GM23338 (cell line): ENCODE data around the gene EFCAB6.

ENCODE experiments used
- CREB1 ChIP-seq: fragments of 250-450 bp; sonication (Bioruptor Pico); IDR thresholded peaks from 2 replicates; pipeline ENCODE4 v1.5.0; 2020; ENCODE audit warnings: low read depth, mild to moderate bottlenecking, moderate library complexity
- CTCF ChIP-seq, 2 experiments: fragments of 200-600 bp in 1 of 2; sonication (generic) in 1 of 2; conservative IDR thresholded peaks; 2 replicates each; pipeline versions ENCODE4 v1.5.1 to v1.6.1; 2016 to 2017; ENCODE audit warnings: antibody characterized with exemption in 2 of 2, low read depth in 2 of 2, mild to moderate bottlenecking in 2 of 2, moderate library complexity in 1 of 2
- ETS1 ChIP-seq: IDR thresholded peaks from 2 replicates; pipeline ENCODE4 v1.6.1; 2016; ENCODE audit warnings: antibody characterized with exemption
- EZH2 ChIP-seq: fragments of 200-600 bp; sonication (generic); IDR thresholded peaks from one replicate; pipeline ENCODE4 v1.8.0; 2017; ENCODE audit warnings: antibody characterized with exemption, mild to moderate bottlenecking, low read depth; ENCODE audit not compliant: unreplicated experiment
- EZH2phosphoT487 ChIP-seq: fragments of 200-600 bp; sonication (generic); IDR thresholded peaks from one replicate; pipeline ENCODE4 v1.8.1; 2018; ENCODE audit warnings: antibody characterized with exemption; ENCODE audit not compliant: unreplicated experiment
- JUNB ChIP-seq: IDR thresholded peaks from one replicate; pipeline ENCODE4 v1.6.1; 2016; ENCODE audit warnings: antibody characterized with exemption; ENCODE audit not compliant: unreplicated experiment
- NANOG ChIP-seq: IDR thresholded peaks from 2 replicates; pipeline ENCODE4 v1.6.1; 2016; ENCODE audit warnings: antibody characterized with exemption, borderline replicate concordance
- POLR2AphosphoS5 ChIP-seq: IDR thresholded peaks from 2 replicates; pipeline ENCODE4 v1.6.1; 2016; ENCODE audit warnings: antibody characterized with exemption, low read depth
- ZNF331 ChIP-seq: fragments of 250-450 bp; sonication (Bioruptor Pico); IDR thresholded peaks from 2 replicates; pipeline ENCODE4 v1.5.0; 2020; ENCODE audit warnings: low read depth, mild to moderate bottlenecking, moderate library complexity
- TF ChIP-seq, protein P1 (sequence below): IDR thresholded peaks from one replicate; pipeline ENCODE4 v1.6.1; 2018; ENCODE audit warnings: antibody characterized with exemption; ENCODE audit not compliant: unreplicated experiment

GRCh38 chr22:43533656-43534428 is 278.3 kb downstream of the EFCAB6 start:
- TF ChIP-seq EZH2: no peak
- TF ChIP-seq CTCF (conservative IDR thresholded peaks at IDR 0.05; ENCODE audit: low read depth in 2 of 2): no peak
- TF ChIP-seq POLR2AphosphoS5: no peak
- TF ChIP-seq JUNB: no peak
- no peak for TF ChIP-seq ZNF331 (CRISPR knock-in tag)
- TF ChIP-seq, protein P1, sequence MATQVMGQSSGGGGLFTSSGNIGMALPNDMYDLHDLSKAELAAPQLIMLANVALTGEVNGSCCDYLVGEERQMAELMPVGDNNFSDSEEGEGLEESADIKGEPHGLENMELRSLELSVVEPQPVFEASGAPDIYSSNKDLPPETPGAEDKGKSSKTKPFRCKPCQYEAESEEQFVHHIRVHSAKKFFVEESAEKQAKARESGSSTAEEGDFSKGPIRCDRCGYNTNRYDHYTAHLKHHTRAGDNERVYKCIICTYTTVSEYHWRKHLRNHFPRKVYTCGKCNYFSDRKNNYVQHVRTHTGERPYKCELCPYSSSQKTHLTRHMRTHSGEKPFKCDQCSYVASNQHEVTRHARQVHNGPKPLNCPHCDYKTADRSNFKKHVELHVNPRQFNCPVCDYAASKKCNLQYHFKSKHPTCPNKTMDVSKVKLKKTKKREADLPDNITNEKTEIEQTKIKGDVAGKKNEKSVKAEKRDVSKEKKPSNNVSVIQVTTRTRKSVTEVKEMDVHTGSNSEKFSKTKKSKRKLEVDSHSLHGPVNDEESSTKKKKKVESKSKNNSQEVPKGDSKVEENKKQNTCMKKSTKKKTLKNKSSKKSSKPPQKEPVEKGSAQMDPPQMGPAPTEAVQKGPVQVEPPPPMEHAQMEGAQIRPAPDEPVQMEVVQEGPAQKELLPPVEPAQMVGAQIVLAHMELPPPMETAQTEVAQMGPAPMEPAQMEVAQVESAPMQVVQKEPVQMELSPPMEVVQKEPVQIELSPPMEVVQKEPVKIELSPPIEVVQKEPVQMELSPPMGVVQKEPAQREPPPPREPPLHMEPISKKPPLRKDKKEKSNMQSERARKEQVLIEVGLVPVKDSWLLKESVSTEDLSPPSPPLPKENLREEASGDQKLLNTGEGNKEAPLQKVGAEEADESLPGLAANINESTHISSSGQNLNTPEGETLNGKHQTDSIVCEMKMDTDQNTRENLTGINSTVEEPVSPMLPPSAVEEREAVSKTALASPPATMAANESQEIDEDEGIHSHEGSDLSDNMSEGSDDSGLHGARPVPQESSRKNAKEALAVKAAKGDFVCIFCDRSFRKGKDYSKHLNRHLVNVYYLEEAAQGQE: no peak
- no peak for TF ChIP-seq NANOG
- TF ChIP-seq CREB1: no peak
- no peak for TF ChIP-seq EZH2phosphoT487
- no peak for TF ChIP-seq ETS1
